Left lung (tissue), 10 donors: Measurements from ENCODE around the gene LRRC8E. TPM values are rescaled to one million over a fixed set of nuclear protein-coding genes. Genes with fewer than 3 reads are reported as not detected.
"Not testable (repeated sequence)": the region's sequence is repeated elsewhere in the genome, so short reads cannot be mapped to it uniquely, and the experiment has no call there.

Experiments
- ATAC-seq: fragments of 200-7000 bp; cut with Tn5 transposase; one replicate; pipeline ENCODE4 v1.9.1; 2020; ENCODE audit warnings: moderate library complexity
- DNase-seq, 4 donors: peaks; one replicate each; pipeline ENCODE4 v3.0.0-alpha.2; 2013 to 2020
- H3K27ac ChIP-seq, 2 donors: fragments of 200-600 bp; sonication (generic) in 1 of 2; one replicate each; pipeline versions ENCODE4 v1.5.0 to v1.8.0; 2020 to 2021
- H3K27me3 ChIP-seq, 2 donors: fragments of 200-600 bp; sonication (generic) in 1 of 2; one replicate each; pipeline versions ENCODE4 v1.5.0 to v1.8.0; 2020 to 2021
- H3K36me3 ChIP-seq, 2 donors: fragments of 200-600 bp; sonication (generic) in 1 of 2; one replicate each; pipeline versions ENCODE4 v1.5.0 to v1.8.0; 2020 to 2021
- H3K4me1 ChIP-seq, 2 donors: fragments of 200-600 bp; one replicate each; pipeline ENCODE4 v1.8.0; 2021
- H3K4me3 ChIP-seq, 2 donors: fragments of 200-600 bp; sonication (generic) in 1 of 2; one replicate each; pipeline versions ENCODE4 v1.5.0 to v1.8.0; 2020 to 2021; ENCODE audit warnings: mild to moderate bottlenecking in 1 of 2
- H3K9me3 ChIP-seq, 2 donors: fragments of 200-600 bp; sonication (generic) in 1 of 2; one replicate each; pipeline versions ENCODE4 v1.5.0 to v1.8.0; 2020 to 2021
- intact Hi-C, 2 donors: fragments of 100-400 bp; cut with DNase I; formaldehyde crosslinking; loops; one replicate each; pipeline versions ENCODE4 v1.11.2 to v1.14.2; 2022
- polyA plus RNA-seq, 6 donors: library from polyadenylated mRNA; unstranded; fragments of 120-200 nt; gene quantifications; one replicate each; pipeline ENCODE4 v1.2.1, GENCODE V29; 2013; ENCODE audit not compliant: insufficient read length in 6 of 6
- total RNA-seq, 2 donors: library from RNA; stranded (reverse); fragmentation: NEBNext Ultra II Directional; extraction: Animal tissue kit (Norgen Biotek cat#: 25700); gene quantifications; one replicate each; pipeline ENCODE4 v1.2.1, GENCODE V29; 2021
- TF ChIP-seq, protein P1 (sequence below), 2 donors: fragments of 200-600 bp; sonication (generic) in 1 of 2; IDR thresholded peaks; one replicate each; pipeline versions ENCODE4 v1.5.0 to v1.8.0; 2021; ENCODE audit warnings: antibody characterized with exemption in 2 of 2
- donor health status: DM: no; HTN: yes; CAD: no.
- donor health status: DM: no; HTN: no; CAD: no.

The LRRC8E gene
- total and polyA plus RNA-seq, 8 donors, result 3.7 to 10.5 (median 4.7) TPM

DNA sequence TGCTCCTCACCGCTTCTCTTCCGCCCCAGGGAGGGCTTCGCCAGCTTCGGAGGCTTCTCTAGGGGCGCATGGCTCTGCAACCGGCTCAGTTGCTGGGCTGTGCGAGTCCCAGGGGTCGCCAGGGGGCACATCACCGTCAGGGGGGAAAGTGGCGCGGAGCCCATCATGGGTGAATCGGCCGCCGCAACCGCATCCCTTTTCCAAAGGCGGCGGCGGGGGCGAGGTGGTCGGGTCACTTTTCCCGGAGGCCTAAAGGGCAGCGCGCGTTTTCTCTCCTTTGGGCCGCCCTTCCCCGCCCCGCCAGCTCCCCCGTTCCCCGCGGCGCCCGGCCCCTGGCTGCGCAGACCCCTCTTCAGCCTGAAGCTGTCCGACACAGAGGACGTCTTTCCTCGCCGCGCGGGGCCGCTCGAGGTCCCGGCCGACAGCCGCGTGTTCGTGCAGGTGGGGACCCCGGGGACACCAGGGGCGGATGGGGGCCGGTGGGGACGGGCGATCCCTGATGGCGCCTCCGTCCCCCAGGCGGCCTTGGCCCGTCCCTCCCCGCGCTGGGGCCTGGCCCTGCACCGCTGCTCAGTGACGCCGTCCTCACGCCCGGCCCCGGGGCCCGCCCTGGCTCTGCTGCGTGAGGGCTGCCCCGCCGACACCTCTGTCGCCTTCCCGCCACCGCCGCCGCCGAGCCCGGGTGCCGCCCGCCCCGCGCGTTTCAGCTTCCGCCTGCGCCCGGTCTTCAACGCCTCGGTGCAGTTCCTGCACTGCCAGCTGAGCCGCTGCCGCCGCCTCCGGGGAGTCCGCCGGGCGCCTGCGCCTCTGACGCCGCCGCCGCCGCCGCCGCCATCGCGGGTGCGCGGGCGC lies 28.0 kb downstream of the LRRC8E start:
- H3K27ac ChIP-seq, result no peak overlapping the region
- intact Hi-C loops, result no loop called here
- H3K9me3 ChIP-seq, result no peaks in the 10 kb centered on the region
- H3K4me3 ChIP-seq, result peak overlapping the region; percentile 15 to 33
- H3K27me3 ChIP-seq, result peaks cover 42 to 62% of the 10 kb centered on the region in 2 donors
- peaks cover 0 to 26% of the 10 kb centered on the region in 2 donors for H3K36me3 ChIP-seq
- ATAC-seq (no peak), DNase-seq (peak in 1 of 4 donors; percentile 87)
- H3K4me1 ChIP-seq, result peaks cover 22 to 50% of the 10 kb centered on the region in 2 donors
- TF ChIP-seq, protein P1, sequence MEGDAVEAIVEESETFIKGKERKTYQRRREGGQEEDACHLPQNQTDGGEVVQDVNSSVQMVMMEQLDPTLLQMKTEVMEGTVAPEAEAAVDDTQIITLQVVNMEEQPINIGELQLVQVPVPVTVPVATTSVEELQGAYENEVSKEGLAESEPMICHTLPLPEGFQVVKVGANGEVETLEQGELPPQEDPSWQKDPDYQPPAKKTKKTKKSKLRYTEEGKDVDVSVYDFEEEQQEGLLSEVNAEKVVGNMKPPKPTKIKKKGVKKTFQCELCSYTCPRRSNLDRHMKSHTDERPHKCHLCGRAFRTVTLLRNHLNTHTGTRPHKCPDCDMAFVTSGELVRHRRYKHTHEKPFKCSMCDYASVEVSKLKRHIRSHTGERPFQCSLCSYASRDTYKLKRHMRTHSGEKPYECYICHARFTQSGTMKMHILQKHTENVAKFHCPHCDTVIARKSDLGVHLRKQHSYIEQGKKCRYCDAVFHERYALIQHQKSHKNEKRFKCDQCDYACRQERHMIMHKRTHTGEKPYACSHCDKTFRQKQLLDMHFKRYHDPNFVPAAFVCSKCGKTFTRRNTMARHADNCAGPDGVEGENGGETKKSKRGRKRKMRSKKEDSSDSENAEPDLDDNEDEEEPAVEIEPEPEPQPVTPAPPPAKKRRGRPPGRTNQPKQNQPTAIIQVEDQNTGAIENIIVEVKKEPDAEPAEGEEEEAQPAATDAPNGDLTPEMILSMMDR (IDR thresholded peaks at IDR 0.05), result no peak

DNA sequence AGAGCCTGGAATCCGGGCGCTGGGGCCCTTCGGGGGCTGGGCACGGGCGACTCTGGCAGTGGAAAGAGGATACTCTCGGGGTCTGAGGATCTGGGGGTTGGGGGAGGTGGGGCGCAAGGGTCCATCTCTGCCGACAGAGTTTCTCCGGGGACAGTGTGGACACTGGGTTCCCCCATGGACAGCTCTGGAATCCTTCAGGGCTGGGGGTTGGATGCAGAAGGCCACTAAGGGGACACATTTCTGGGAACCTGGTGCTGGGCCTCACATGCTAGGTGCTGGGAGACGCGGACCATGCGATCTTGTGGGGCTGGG lies 28.6 kb downstream of the LRRC8E start:
- no peak for ATAC-seq
- intact Hi-C loops, result no loop called here
- TF ChIP-seq, protein P1 (IDR thresholded peaks at IDR 0.05), result no peak
- Histone ChIP-seq H3K9me3 (no peaks in the 10 kb centered on the region), H3K36me3 (peaks cover 0 to 25% of the 10 kb centered on the region in 2 donors), H3K4me1 (peaks cover 27 to 56% of the 10 kb centered on the region in 2 donors), H3K4me3 (peak overlapping the region; percentile 15 to 33), H3K27ac (no peak overlapping the region), H3K27me3 (peaks cover 42 to 62% of the 10 kb centered on the region in 2 donors)
- DNase-seq, result no peak

DNA sequence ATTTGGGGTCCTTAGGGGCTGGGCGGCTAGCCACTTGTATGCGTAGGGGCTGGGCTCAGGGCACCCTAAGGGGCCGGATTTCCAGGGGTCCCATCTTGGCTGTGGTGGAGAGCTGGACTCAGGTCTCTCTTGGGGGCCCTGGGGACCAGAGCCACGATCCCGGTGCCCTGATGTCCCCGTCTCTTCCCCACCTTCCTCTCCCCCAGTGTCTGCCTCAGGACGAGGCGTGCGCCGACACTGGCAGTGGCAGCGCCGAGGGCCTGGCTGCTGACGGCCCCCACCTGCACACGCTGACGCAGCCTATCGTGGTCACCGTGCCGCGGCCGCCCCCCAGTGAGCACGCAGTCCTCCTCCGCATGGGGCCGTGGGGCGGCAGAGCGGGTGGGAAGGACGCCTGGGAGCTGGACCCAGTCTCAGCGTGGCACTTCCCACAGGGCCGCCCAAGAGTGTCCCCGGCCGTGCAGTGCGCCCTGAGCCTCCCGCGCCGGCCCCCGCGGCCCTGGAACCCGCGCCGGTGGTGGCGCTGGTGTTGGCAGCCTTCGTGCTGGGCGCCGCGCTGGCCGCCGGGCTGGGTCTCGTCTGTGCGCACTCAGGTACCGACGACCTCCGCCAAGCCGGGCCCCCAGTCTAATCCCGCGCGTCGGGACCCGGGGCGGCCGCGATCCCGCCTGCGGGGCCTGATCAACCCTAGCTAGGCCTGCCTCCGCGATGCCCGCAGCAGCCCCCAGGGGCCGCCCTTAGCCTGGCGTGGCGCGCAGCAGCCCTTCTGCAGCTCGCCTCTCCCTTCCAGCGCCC lies 29.2 kb downstream of the LRRC8E start:
- Histone ChIP-seq H3K9me3 (no peaks in the 10 kb centered on the region), H3K27me3 (peaks cover 42 to 62% of the 10 kb centered on the region in 2 donors), H3K36me3 (peaks cover 0 to 25% of the 10 kb centered on the region in 2 donors), H3K4me3 (peak overlapping the region in 1 of 2 donors; percentile 33), H3K27ac (no peak overlapping the region), H3K4me1 (peaks cover 27 to 60% of the 10 kb centered on the region in 2 donors)
- ATAC-seq (no peak), DNase-seq (peak in 2 of 4 donors; percentile 58 to 85)
- TF ChIP-seq, protein P1 (IDR thresholded peaks at IDR 0.05), result peak; percentile 32 to 53
- intact Hi-C loops, result no loop called here

DNA sequence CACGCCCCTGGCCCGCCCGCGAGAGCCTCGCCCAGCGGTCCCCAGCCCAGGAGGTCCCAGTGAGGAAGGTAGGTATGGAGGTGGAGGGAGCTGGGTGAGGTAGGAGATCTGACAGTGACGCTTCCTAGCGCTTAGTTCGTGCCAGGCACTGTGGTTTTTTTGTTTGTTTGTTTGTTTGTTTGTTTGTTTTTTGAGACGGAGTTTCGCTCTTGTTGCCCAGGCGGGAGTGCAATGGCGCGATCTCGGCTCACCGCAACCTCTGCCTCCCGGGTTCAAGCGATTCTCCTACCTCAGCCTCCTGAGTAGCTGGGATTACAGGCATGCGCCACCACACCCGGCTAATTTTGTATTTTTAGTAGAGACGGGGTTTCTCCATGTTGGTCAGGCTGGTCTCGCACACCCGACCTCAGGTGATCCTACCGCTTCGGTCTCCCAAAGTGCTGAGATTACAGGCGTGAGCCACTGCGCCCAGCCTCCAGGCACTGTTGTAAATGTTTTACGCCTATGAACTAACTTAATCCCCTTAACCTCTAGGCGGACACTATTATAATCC lies 29.8 kb downstream of the LRRC8E start:
- H3K4me3 ChIP-seq, result peak overlapping the region in 1 of 2 donors; percentile 33
- ATAC-seq, H3K27ac ChIP-seq: not testable (repeated sequence)

DNA sequence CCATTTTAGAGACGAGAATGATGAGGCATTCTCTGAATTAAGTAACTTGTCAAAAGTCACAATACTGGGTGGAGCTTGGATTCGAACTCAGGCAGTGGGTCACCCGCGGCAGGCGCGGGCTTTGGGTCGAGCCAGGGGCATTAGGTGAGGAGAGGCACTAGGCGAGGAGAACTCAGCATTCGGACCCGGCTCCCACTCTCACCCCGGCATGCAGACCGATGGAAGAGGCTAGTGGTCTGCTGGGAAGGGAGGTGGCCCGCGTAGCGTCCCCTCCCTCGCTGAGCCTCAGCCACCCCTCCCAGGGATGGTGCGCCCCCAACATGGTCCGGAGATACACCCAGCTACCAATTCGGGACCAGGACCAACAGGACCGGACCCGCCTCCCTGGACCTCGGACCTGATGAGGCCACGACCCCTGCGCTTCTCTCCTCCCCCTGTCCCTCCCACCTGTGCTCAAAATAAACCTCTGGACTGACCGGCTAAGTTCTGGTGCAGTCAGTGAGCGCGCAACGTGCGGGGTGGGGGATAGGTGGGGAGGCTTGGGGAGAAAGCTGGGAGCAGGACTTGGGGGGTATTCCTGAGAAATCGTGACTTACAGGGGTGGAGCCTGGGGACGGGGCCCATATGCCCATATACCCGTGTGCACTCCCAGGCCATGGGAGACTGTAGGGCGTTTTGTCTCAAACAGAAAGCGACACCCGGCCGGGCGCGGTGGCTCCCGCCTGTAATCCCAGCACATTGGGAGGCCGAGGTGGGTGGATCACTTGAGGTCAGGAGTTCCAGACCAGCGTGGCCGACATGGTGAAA lies 30.5 kb downstream of the LRRC8E start:
- H3K4me3 ChIP-seq, result no peak overlapping the region

More for the DNA sequence above, 29.8 kb downstream of the LRRC8E start:
- DNase-seq, H3K9me3 ChIP-seq, intact Hi-C loops: not testable (repeated sequence)
- H3K27me3 ChIP-seq, result peaks cover 42 to 62% of the 10 kb centered on the region in 2 donors
- peaks cover 0 to 25% of the 10 kb centered on the region in 2 donors for H3K36me3 ChIP-seq
- peaks cover 27 to 60% of the 10 kb centered on the region in 2 donors for H3K4me1 ChIP-seq

More for the DNA sequence above, 30.5 kb downstream of the LRRC8E start:
- no peaks in the 10 kb centered on the region for H3K9me3 ChIP-seq
- peaks cover 0 to 22% of the 10 kb centered on the region in 2 donors for H3K36me3 ChIP-seq
- DNase-seq (peak in 1 of 4 donors; percentile 73), ATAC-seq (no peak)
- H3K27me3 ChIP-seq, result peaks cover 42 to 59% of the 10 kb centered on the region in 2 donors
- intact Hi-C loops, result no loop called here
- TF ChIP-seq, protein P1 (IDR thresholded peaks at IDR 0.05), result no peak
- peaks cover 27 to 60% of the 10 kb centered on the region in 2 donors for H3K4me1 ChIP-seq
- H3K27ac ChIP-seq, result no peak overlapping the region
